WI38 (cell line): ENCODE data around the gene RAD51D.

Experiments used
- H3K4me3 ChIP-seq: 2 replicates; pipeline ENCODE4 v1.5.1; 2011; ENCODE audit warnings: low read depth, mild to moderate bottlenecking, control low read depth, low read length
- TF ChIP-seq, protein P1 (sequence below): IDR thresholded peaks from 2 replicates; pipeline ENCODE4 v1.5.1; 2012; ENCODE audit warnings: low read depth, mild to moderate bottlenecking, control low read depth, low read length

RAD51D gene

DNA sequence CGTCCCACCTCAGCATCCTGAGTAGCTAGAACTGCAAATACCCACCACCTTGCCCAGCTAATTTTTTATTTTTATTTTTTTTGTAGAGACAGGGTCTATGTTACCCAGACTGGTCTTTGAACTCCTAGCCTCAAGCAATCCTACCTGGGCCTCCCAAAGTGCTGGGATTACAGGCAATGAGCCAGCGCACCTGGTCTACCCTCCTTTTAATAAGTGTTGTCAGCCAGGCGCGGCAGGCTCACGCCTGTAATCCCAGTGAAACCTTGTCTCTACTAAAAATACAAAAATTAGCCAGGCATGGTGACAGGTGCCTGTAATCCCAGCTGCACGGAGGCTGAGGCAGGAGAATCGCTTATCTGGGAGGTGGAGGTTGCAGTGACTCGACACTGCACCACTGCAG, 75.5 kb downstream of the RAD51D start:
- H3K4me3 ChIP-seq, result no peak overlapping the region
- TF ChIP-seq, protein P1, sequence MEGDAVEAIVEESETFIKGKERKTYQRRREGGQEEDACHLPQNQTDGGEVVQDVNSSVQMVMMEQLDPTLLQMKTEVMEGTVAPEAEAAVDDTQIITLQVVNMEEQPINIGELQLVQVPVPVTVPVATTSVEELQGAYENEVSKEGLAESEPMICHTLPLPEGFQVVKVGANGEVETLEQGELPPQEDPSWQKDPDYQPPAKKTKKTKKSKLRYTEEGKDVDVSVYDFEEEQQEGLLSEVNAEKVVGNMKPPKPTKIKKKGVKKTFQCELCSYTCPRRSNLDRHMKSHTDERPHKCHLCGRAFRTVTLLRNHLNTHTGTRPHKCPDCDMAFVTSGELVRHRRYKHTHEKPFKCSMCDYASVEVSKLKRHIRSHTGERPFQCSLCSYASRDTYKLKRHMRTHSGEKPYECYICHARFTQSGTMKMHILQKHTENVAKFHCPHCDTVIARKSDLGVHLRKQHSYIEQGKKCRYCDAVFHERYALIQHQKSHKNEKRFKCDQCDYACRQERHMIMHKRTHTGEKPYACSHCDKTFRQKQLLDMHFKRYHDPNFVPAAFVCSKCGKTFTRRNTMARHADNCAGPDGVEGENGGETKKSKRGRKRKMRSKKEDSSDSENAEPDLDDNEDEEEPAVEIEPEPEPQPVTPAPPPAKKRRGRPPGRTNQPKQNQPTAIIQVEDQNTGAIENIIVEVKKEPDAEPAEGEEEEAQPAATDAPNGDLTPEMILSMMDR, result no peak
